H9 (cell line): ENCODE data around the gene KRT15. TPM values are rescaled to one million over a fixed set of nuclear protein-coding genes. Genes with fewer than 3 reads are reported as not detected.

Source experiments
- DNase-seq: peaks from one replicate; pipeline ENCODE4 v3.0.0-alpha.2; 2017
- H2AFZ ChIP-seq: one replicate; pipeline ENCODE4 v1.6.1; 2013; ENCODE audit warnings: mild to moderate bottlenecking, low read length, control low read depth, moderate library complexity
- H2AK5ac ChIP-seq: 2 replicates; pipeline ENCODE4 v1.6.1; 2013; ENCODE audit warnings: low read length, control low read depth, mixed read lengths; ENCODE audit not compliant: insufficient read length
- H2BK120ac ChIP-seq: one replicate; pipeline ENCODE4 v1.6.1; 2013; ENCODE audit warnings: low read depth, mild to moderate bottlenecking, low read length, control low read depth, inconsistent platforms; ENCODE audit not compliant: poor library complexity, severe bottlenecking
- H2BK12ac ChIP-seq: 2 replicates; pipeline ENCODE4 v1.6.1; 2013; ENCODE audit warnings: low read length, control low read depth, mixed read lengths, low read depth; ENCODE audit not compliant: insufficient read length
- H2BK15ac ChIP-seq: 2 replicates; pipeline ENCODE4 v1.6.1; 2013; ENCODE audit warnings: low read depth, low read length, control low read depth
- H2BK20ac ChIP-seq: one replicate; pipeline ENCODE4 v1.6.1; 2013; ENCODE audit warnings: low read depth, mild to moderate bottlenecking, low read length, control low read depth, inconsistent platforms; ENCODE audit not compliant: poor library complexity, severe bottlenecking
- H2BK5ac ChIP-seq: 2 replicates; pipeline ENCODE4 v1.6.1; 2013; ENCODE audit warnings: low read length, control low read depth, mixed read lengths; ENCODE audit not compliant: insufficient read length
- H3K14ac ChIP-seq: 2 replicates; pipeline ENCODE4 v1.6.1; 2013; ENCODE audit warnings: low read length, control low read depth; ENCODE audit not compliant: insufficient read depth
- H3K18ac ChIP-seq: 2 replicates; pipeline ENCODE4 v1.6.1; 2013; ENCODE audit warnings: low read depth, mild to moderate bottlenecking, mixed read lengths, low read length, control low read depth; ENCODE audit not compliant: insufficient read length
- H3K23ac ChIP-seq: 2 replicates; pipeline ENCODE4 v1.6.1; 2013; ENCODE audit warnings: low read length, control low read depth, mixed read lengths, low read depth; ENCODE audit not compliant: insufficient read length
- H3K23me2 ChIP-seq: 2 replicates; pipeline ENCODE4 v1.6.1; 2013; ENCODE audit warnings: low read depth, mild to moderate bottlenecking, mixed read lengths, low read length, control low read depth; ENCODE audit not compliant: insufficient read length, poor library complexity, severe bottlenecking
- H3K27ac ChIP-seq: 2 replicates; pipeline ENCODE4 v1.5.1; 2013; ENCODE audit warnings: low read length, control low read depth, mixed read lengths, low read depth; ENCODE audit not compliant: insufficient read length
- H3K27me3 ChIP-seq: 2 replicates; pipeline ENCODE4 v1.6.1; 2013; ENCODE audit warnings: low read length, control low read depth, inconsistent platforms; ENCODE audit not compliant: insufficient read depth
- H3K4ac ChIP-seq: 2 replicates; pipeline ENCODE4 v1.6.1; 2013; ENCODE audit warnings: low read depth, mild to moderate bottlenecking, control low read depth, inconsistent platforms, low read length, moderate library complexity
- H3K4me1 ChIP-seq: 2 replicates; pipeline ENCODE4 v1.6.1; 2013; ENCODE audit warnings: low read length, control low read depth, inconsistent platforms; ENCODE audit not compliant: insufficient read depth
- H3K4me2 ChIP-seq: 2 replicates; pipeline ENCODE4 v1.6.1; 2013; ENCODE audit warnings: low read length, control low read depth, mixed read lengths; ENCODE audit not compliant: insufficient read length, insufficient read depth
- H3K56ac ChIP-seq: 2 replicates; pipeline ENCODE4 v1.6.1; 2013; ENCODE audit warnings: low read depth, mild to moderate bottlenecking, mixed read lengths, low read length, control low read depth; ENCODE audit not compliant: insufficient read length
- H3K79me1 ChIP-seq: 2 replicates; pipeline ENCODE4 v1.6.1; 2013; ENCODE audit warnings: low read depth, mild to moderate bottlenecking, moderate library complexity, low read length, control low read depth, inconsistent platforms; ENCODE audit not compliant: insufficient read depth, poor library complexity, severe bottlenecking
- H3K79me2 ChIP-seq: 2 replicates; pipeline ENCODE4 v1.6.1; 2013; ENCODE audit warnings: low read length, control low read depth, inconsistent platforms; ENCODE audit not compliant: insufficient read depth
- H3K9ac ChIP-seq: 2 replicates; pipeline ENCODE4 v1.6.1; 2013; ENCODE audit warnings: low read length, control low read depth, mixed read lengths; ENCODE audit not compliant: insufficient read length; ENCODE audit errors: extremely low read depth
- H3K9me3 ChIP-seq: one replicate; pipeline ENCODE4 v1.6.1; 2013; ENCODE audit warnings: low read depth, low read length, inconsistent platforms; ENCODE audit not compliant: control insufficient read depth
- H3T11ph ChIP-seq: one replicate; pipeline ENCODE4 v1.6.1; 2013; ENCODE audit warnings: mild to moderate bottlenecking, low read length, control low read depth, inconsistent platforms
- H4K20me1 ChIP-seq: one replicate; pipeline ENCODE4 v1.6.1; 2013; ENCODE audit not compliant: control insufficient read depth, insufficient read length, insufficient read depth
- H4K5ac ChIP-seq: 2 replicates; pipeline ENCODE4 v1.6.1; 2013; ENCODE audit warnings: low read depth, mild to moderate bottlenecking, mixed read lengths, low read length, control low read depth; ENCODE audit not compliant: insufficient read length
- H4K8ac ChIP-seq: replicated peaks from 2 replicates; pipeline ENCODE4 v1.6.1; 2013; ENCODE audit warnings: low read length, control low read depth, mixed read lengths, low read depth; ENCODE audit not compliant: insufficient read length
- H4K91ac ChIP-seq: 2 replicates; pipeline ENCODE4 v1.6.1; 2013; ENCODE audit warnings: low read depth, mild to moderate bottlenecking, moderate library complexity, mixed read lengths, low read length, control low read depth; ENCODE audit not compliant: insufficient read length
- H3K27ac Mint-ChIP-seq, 3 experiments: 2 replicates in 2 of 3; 3 replicates in 1 of 3; pipeline ENCODE4 v1.8.0; 2020 to 2021; ENCODE audit warnings: mixed read lengths in 3 of 3, mild to moderate bottlenecking in 1 of 3, moderate library complexity in 1 of 3
- H3K27me3 Mint-ChIP-seq: 2 replicates; pipeline ENCODE4 v1.8.0; 2021; ENCODE audit warnings: low read depth, mild to moderate bottlenecking, moderate library complexity, mixed read lengths
- H3K36me3 Mint-ChIP-seq, 3 experiments: 2 replicates in 2 of 3; 3 replicates in 1 of 3; pipeline ENCODE4 v1.8.0; 2020 to 2021; ENCODE audit warnings: low read depth in 3 of 3, mixed read lengths in 3 of 3; ENCODE audit not compliant: insufficient read depth in 1 of 3
- H3K4me1 Mint-ChIP-seq, 2 experiments: 2 replicates each; pipeline ENCODE4 v1.8.0; 2020; ENCODE audit warnings: mixed read lengths in 2 of 2
- H3K4me3 Mint-ChIP-seq, 2 experiments: 2 replicates in 1 of 2; 3 replicates in 1 of 2; pipeline ENCODE4 v1.8.0; 2020 to 2021; ENCODE audit warnings: mild to moderate bottlenecking in 2 of 2, mixed read lengths in 2 of 2, moderate library complexity in 1 of 2
- H3K9me3 Mint-ChIP-seq, 2 experiments: 2 replicates in 1 of 2; 3 replicates in 1 of 2; pipeline ENCODE4 v1.8.0; 2020; ENCODE audit warnings: mild to moderate bottlenecking in 2 of 2, mixed read lengths in 2 of 2, moderate library complexity in 1 of 2
- WGBS: extraction: QIAGEN DNeasy Blood & Tissue Kit; methylation state at CpG from one replicate; pipeline ENCODE4 v1.1.7; 2013; ENCODE audit warnings: missing lambda C conversion rate, low lambda C conversion rate, mixed read lengths; ENCODE audit not compliant: insufficient read length; ENCODE audit errors: extremely low coverage; 5-methylcytosine and 5-hydroxymethylcytosine counted together
- total RNA-seq: library from RNA; stranded (reverse); gene quantifications from 2 replicates; pipeline ENCODE4 v1.2.1, GENCODE V29; 2021
- TF ChIP-seq, protein P1 (sequence below): fragments of 200-600 bp; sonication (generic); conservative IDR thresholded peaks from 3 replicates; pipeline ENCODE4 v1.8.0; 2021; ENCODE audit warnings: antibody characterized with exemption, mild to moderate bottlenecking

Gene KRT15
- total RNA-seq, 1 experiment from 2014 or later, result 0.87 TPM

DNA sequence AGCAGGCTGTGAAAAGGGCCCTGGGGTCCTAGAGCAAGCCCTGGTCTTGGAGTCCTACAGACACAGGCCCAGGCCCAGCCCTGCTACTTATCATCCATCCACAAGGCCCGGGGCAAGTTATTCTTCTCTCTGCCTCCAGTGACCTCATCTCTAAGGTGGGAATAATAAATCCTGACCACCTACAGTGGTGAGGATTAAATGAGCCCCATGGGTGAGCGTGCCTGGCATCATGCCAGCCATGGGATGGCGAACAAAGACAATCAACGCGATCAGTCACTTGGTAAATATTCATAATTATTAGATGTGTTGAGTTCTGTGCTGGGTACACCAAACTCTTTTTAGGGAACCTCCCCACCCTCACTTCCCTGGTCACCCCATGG lies 5.5 kb downstream of the KRT15 start:
- peak overlapping the region in 1 of 3 experiments; percentile 71; a peak in 2 of 7 replicates for H3K27ac Mint-ChIP-seq
- Histone ChIP-seq H3K4me1 (0 out of 2 replicates have a peak, but pooled peaks cover 3% of the 10 kb centered on the region), H4K20me1 (no peaks in the 10 kb centered on the region), H4K8ac (no peak overlapping the region), H3K79me1 (no peaks in the 10 kb centered on the region), H2BK120ac (no peak overlapping the region), H2BK20ac (no peak overlapping the region), H3K23me2 (no peaks in the 10 kb centered on the region), H3K23ac (no peak overlapping the region), H3K4ac (no peak overlapping the region), H3T11ph (no peak overlapping the region), H2AK5ac (no peak overlapping the region), H3K56ac (no peak overlapping the region), H2BK5ac (no peak overlapping the region), H2BK15ac (no peak overlapping the region), H4K91ac (no peak overlapping the region), H3K14ac (no peak overlapping the region), H3K18ac (no peak overlapping the region), H3K27me3 (no peaks in the 10 kb centered on the region), H3K79me2 (no peaks in the 10 kb centered on the region), H2AFZ (no peak overlapping the region), H3K4me2 (no peak overlapping the region), H3K9me3 (no peaks in the 10 kb centered on the region), H3K27ac (no peak overlapping the region), H4K5ac (no peak overlapping the region), H2BK12ac (no peak overlapping the region), H3K9ac (no peak overlapping the region)
- H3K4me3 Mint-ChIP-seq, result no peak overlapping the region
- H3K27me3 Mint-ChIP-seq, result no peaks in the 10 kb centered on the region; the same call in 1 of the 2 replicates
- H3K36me3 Mint-ChIP-seq, result no peaks in the 10 kb centered on the region
- no CpG with 5 or more reads among the region's 5 CpGs for WGBS
- no peak for DNase-seq
- H3K4me1 Mint-ChIP-seq, result peaks cover 25 to 27% of the 10 kb centered on the region in 2 experiments
- no peaks in the 10 kb centered on the region; a peak in 2 of 5 replicates for H3K9me3 Mint-ChIP-seq
- TF ChIP-seq, protein P1, sequence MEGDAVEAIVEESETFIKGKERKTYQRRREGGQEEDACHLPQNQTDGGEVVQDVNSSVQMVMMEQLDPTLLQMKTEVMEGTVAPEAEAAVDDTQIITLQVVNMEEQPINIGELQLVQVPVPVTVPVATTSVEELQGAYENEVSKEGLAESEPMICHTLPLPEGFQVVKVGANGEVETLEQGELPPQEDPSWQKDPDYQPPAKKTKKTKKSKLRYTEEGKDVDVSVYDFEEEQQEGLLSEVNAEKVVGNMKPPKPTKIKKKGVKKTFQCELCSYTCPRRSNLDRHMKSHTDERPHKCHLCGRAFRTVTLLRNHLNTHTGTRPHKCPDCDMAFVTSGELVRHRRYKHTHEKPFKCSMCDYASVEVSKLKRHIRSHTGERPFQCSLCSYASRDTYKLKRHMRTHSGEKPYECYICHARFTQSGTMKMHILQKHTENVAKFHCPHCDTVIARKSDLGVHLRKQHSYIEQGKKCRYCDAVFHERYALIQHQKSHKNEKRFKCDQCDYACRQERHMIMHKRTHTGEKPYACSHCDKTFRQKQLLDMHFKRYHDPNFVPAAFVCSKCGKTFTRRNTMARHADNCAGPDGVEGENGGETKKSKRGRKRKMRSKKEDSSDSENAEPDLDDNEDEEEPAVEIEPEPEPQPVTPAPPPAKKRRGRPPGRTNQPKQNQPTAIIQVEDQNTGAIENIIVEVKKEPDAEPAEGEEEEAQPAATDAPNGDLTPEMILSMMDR, result no peak
